Smooth muscle cell (in vitro differentiated cells): ENCODE measurements around the gene APBB2. TPM values are rescaled to one million over a fixed set of nuclear protein-coding genes. Genes with fewer than 3 reads are reported as not detected.

ENCODE experiments used
- DNase-seq: peaks from one replicate; lab custom pipeline; 2025; ENCODE audit not compliant: unreplicated experiment; lab: John Stamatoyannopoulos, UW
- H2AFZ ChIP-seq: fragments of 200-600 bp; sonication (generic); 2 replicates; pipeline ENCODE4 v1.6.0; 2016; ENCODE audit warnings: antibody characterized with exemption, low read depth, mild to moderate bottlenecking
- H3F3A ChIP-seq: fragments of 200-600 bp; sonication (generic); 2 replicates; pipeline ENCODE4 v1.6.0; 2017; ENCODE audit warnings: antibody characterized with exemption, low read depth
- H3K27ac ChIP-seq: fragments of 200-600 bp; sonication (generic); 2 replicates; pipeline ENCODE4 v1.5.1; 2016; ENCODE audit warnings: low read depth, mild to moderate bottlenecking
- H3K27me3 ChIP-seq: fragments of 200-600 bp; sonication (generic); 2 replicates; pipeline ENCODE4 v1.6.1; 2016; ENCODE audit warnings: low read depth, mild to moderate bottlenecking
- H3K36me3 ChIP-seq: fragments of 200-600 bp; sonication (generic); 2 replicates; pipeline ENCODE4 v1.5.1; 2016; ENCODE audit warnings: low read depth
- H3K4me1 ChIP-seq: fragments of 200-600 bp; sonication (generic); 2 replicates; pipeline ENCODE4 v1.5.1; 2016; ENCODE audit warnings: low read depth
- H3K4me2 ChIP-seq: fragments of 200-600 bp; sonication (generic); 2 replicates; pipeline ENCODE4 v1.6.0; 2016; ENCODE audit warnings: mild to moderate bottlenecking
- H3K4me3 ChIP-seq: fragments of 200-600 bp; sonication (generic); 2 replicates; pipeline ENCODE4 v1.5.1; 2016; ENCODE audit warnings: mild to moderate bottlenecking
- H3K79me2 ChIP-seq: fragments of 200-600 bp; sonication (generic); 2 replicates; pipeline ENCODE4 v1.6.0; 2016; ENCODE audit warnings: low read depth, mild to moderate bottlenecking
- H3K9ac ChIP-seq: fragments of 200-600 bp; sonication (generic); 2 replicates; pipeline ENCODE4 v1.6.0; 2016; ENCODE audit warnings: low read depth
- H3K9me3 ChIP-seq: fragments of 200-600 bp; sonication (generic); replicated peaks from 2 replicates; pipeline ENCODE4 v1.5.1; 2016; ENCODE audit warnings: low read depth
- H4K20me1 ChIP-seq: fragments of 200-600 bp; sonication (generic); 2 replicates; pipeline ENCODE4 v1.6.0; 2016; ENCODE audit warnings: low read depth
- WGBS: methylation state at CpG from one replicate; pipeline ENCODE4 v1.1.7; 2016; ENCODE audit warnings: low lambda C conversion rate; 5-methylcytosine and 5-hydroxymethylcytosine counted together
- polyA plus RNA-seq: library from polyadenylated mRNA; unstranded; fragments of >200 nt; fragmentation: Nextera tagmentation; extraction: Ambion mirVana; gene quantifications from 2 replicates; pipeline ENCODE4 v1.2.1, GENCODE V29; 2016
- total RNA-seq: library from RNA; depleted of rRNA; stranded (reverse); fragments of >200 nt; gene quantifications from 2 replicates; pipeline ENCODE4 v1.2.3, GENCODE V29; 2014
- TF ChIP-seq, protein P1 (sequence below): fragments of 200-600 bp; sonication (generic); IDR thresholded peaks from 2 replicates; pipeline ENCODE4 v1.5.1; 2017; ENCODE audit warnings: borderline replicate concordance, mild to moderate bottlenecking, antibody characterized with exemption; ENCODE audit not compliant: insufficient read depth, poor library complexity, severe bottlenecking

Gene APBB2
- total and polyA plus RNA-seq, 2 experiments from 2014 or later = 22.1 to 60.9 TPM

DNA sequence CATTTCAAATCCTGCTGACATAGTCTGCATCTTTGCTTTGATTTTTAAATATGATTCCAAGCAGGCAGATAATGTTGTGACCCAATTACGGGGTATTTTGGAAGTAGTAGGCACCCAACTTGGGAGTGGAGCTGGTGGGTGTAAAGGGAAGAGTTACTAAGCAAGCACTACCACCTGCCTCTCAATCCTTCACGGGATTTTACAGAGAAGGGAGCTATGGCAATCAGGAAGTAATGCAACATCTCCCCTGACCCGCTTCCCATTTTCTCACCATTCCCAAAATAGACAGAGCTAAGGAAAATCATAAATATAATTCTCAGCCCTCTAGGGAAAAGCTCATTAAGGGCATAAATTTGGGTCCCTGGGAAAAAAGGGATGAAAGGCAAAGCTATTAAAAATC lies 9.2 kb downstream of the APBB2 start:
- no peaks in the 10 kb centered on the region for H3K9me3 ChIP-seq
- H2AFZ ChIP-seq = no peak overlapping the region
- peak overlapping the region; percentile 80 for H3K27ac ChIP-seq
- TF ChIP-seq, protein P1, sequence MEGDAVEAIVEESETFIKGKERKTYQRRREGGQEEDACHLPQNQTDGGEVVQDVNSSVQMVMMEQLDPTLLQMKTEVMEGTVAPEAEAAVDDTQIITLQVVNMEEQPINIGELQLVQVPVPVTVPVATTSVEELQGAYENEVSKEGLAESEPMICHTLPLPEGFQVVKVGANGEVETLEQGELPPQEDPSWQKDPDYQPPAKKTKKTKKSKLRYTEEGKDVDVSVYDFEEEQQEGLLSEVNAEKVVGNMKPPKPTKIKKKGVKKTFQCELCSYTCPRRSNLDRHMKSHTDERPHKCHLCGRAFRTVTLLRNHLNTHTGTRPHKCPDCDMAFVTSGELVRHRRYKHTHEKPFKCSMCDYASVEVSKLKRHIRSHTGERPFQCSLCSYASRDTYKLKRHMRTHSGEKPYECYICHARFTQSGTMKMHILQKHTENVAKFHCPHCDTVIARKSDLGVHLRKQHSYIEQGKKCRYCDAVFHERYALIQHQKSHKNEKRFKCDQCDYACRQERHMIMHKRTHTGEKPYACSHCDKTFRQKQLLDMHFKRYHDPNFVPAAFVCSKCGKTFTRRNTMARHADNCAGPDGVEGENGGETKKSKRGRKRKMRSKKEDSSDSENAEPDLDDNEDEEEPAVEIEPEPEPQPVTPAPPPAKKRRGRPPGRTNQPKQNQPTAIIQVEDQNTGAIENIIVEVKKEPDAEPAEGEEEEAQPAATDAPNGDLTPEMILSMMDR = no peak
- H3F3A ChIP-seq = peaks cover 7% of the 10 kb centered on the region
- H3K79me2 ChIP-seq = peaks cover 91% of the 10 kb centered on the region
- no peaks in the 10 kb centered on the region for H3K27me3 ChIP-seq
- H3K4me2 ChIP-seq = peak overlapping the region; percentile 58
- DNase-seq = no peak
- no peak overlapping the region for H3K9ac ChIP-seq
- peaks cover 8% of the 10 kb centered on the region for H3K4me1 ChIP-seq
- WGBS = 81% methylated on average over 3 of the region's 3 CpGs
- peaks cover 54% of the 10 kb centered on the region for H4K20me1 ChIP-seq
- no peaks in the 10 kb centered on the region for H3K36me3 ChIP-seq
- H3K4me3 ChIP-seq = no peak overlapping the region

DNA sequence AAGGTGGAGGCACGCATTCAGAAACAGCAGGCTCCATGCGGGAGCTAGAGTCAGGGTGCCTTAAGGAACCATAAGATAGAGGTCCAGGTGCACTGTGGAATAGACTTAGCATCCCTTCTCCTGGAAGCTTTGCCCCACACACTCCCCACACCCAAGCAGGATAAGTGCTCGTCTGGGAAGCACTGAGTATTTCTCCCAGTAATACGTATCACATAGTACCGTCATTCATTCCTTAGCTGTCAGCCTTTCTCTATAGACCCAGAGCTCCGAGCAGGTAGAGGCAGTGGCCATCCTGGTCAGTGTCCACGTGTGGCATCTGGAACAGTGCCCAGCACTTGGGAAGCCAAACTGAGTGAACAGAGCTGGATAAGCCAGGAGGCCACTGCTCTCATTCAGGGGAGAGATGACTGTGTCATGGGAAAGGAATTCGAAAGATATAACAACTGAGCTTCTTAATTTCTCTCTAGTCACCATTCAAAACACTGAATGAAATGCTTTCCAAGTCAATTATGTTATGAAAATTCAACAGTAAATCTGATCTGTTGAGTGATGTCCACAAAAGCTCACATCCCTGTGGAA lies 9.9 kb downstream of the APBB2 start:
- no peak overlapping the region for H2AFZ ChIP-seq
- WGBS = 58% methylated on average over 8 of the region's 8 CpGs
- peak overlapping the region; percentile 80 for H3K27ac ChIP-seq
- no peaks in the 10 kb centered on the region for H3K36me3 ChIP-seq
- H3K9ac ChIP-seq = no peak overlapping the region
- peaks cover 91% of the 10 kb centered on the region for H3K79me2 ChIP-seq
- H3K4me1 ChIP-seq = peaks cover 8% of the 10 kb centered on the region
- no peaks in the 10 kb centered on the region for H3K9me3 ChIP-seq
- no peak overlapping the region for H3K4me3 ChIP-seq
- H3K27me3 ChIP-seq = no peaks in the 10 kb centered on the region
- peaks cover 60% of the 10 kb centered on the region for H4K20me1 ChIP-seq
- H3F3A ChIP-seq = peaks cover 7% of the 10 kb centered on the region
- DNase-seq = no peak
- peak overlapping the region; percentile 58 for H3K4me2 ChIP-seq
- TF ChIP-seq, protein P1 = no peak

DNA sequence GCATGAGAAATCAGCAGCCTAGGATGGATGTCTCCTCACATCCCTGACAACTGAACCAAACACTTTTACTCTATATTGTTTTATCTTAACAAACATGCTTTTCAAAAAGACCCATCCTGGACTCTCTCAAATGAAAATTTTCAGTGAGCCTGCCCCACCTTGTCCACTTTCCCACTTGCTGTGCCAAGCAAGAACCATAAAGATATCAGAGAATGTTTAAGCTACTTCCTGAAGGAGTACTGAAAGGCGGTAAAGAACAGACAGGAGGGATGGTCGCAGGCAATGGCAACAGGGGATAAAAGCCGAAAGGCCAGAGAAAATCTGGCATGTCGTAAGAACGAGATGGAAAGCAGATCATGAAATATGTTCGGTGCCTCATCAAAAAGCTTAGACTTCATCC lies 10.5 kb downstream of the APBB2 start:
- no peaks in the 10 kb centered on the region for H3K9me3 ChIP-seq
- TF ChIP-seq, protein P1 = no peak
- H3F3A ChIP-seq = peaks cover 7% of the 10 kb centered on the region
- H4K20me1 ChIP-seq = peaks cover 62% of the 10 kb centered on the region
- H3K27me3 ChIP-seq = no peaks in the 10 kb centered on the region
- WGBS = 81% methylated on average over 6 of the region's 6 CpGs
- peak overlapping the region; percentile 53 for H3K4me2 ChIP-seq
- peaks cover 8% of the 10 kb centered on the region for H3K4me1 ChIP-seq
- no peak overlapping the region for H3K4me3 ChIP-seq
- H3K27ac ChIP-seq = peak overlapping the region; percentile 14
- no peaks in the 10 kb centered on the region for H3K36me3 ChIP-seq
- no peak overlapping the region for H2AFZ ChIP-seq
- no peak overlapping the region for H3K9ac ChIP-seq
- H3K79me2 ChIP-seq = peaks cover 91% of the 10 kb centered on the region
- no peak for DNase-seq
